Measurements from ENCODE around the gene GHDC.
"Not testable (repeated sequence)": the region's sequence is repeated elsewhere in the genome, so short reads cannot be mapped to it uniquely, and the experiment has no call there.

Gene GHDC

DNA sequence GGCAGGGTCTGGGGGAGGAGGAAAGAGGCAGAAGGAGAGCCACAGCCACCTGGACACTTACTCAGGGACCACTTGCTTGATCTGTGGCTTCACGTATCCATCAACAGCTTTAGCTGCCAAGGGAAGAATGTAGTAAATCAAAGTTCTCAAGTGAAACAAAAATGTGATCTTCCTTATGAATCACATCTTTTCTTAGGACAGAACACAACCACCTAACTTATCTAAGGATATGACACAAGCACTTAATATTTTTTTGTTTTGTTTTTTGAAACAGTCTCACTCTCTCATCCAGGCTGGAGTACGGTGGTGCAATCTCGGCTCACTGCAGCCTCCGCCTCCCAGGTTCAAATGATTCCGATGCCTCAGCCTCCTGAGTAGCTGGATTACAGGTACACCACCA, 8.4 kb upstream of the GHDC start:
- no peak for DNase-seq

DNA sequence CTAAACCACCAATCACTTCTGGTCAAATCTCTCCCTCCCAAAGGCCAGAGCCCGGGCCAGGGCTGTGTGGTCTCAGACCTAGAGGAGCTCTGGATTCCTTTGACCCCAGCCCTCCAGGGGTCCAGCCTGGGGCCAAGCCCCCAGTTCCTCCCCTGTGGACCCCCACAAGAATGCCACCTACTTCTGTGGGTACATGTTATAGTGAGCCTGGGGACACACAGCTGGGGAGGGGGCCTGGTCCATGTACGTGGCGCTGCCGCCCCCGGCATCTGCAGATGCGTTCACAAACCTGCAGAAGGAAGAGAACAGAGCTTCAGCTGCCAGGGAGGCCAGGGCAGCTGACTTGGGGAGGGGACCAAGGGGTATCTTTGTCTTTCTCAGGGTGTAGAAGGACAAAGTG, 7.9 kb upstream of the GHDC start:
- no peak for DNase-seq

DNA sequence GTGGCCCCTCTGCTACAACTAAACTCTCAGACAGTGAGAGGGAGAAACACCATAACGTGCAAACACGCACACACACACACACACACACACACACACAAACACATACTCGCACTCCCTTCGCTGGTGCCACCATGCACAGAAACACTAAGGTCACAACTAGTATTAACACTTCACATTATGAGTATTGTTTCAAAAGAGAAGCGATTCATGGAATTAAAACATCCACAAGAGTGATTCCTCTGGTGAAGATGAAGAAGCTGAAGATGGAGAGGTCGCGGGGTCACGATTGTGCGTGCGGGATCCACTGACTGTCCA, 7.1 kb upstream of the GHDC start:
- DNase-seq, result no peak

DNA sequence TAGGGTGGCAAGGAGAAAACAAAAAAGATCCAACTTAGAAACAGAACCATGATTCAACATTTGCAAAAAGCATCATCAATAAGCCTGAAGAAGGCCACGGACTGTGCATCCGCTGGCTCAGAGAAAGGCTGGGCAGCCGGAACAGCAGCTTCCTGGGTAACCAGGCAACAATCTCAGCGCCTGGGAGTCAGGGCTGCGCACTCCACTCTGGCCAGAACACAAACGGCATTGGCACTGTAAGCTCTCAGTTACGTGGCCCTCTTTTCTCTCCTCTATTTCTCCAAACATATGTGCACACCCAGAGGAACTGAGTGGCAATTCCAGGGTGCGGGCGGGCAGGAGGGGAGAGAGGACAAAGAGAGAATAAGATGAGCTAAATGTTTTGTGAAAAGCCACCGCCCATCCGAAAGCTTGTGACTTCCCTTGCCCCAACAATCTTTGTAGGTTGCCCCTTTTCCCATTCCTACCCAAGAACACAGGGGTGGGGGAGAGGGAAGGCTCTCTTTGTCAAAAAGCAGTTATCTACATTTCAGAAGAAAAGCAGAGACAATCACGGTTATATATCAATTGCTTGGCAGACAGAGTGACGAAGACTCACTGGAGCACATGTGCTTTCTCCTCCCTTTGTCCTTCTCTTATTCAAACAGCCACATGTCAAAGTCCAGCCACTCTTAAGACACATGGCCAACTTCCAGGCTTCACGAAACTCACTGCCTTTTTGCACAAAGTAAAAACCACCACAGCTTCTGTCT, 6.6 kb upstream of the GHDC start:
- DNase-seq, result no peak

DNA sequence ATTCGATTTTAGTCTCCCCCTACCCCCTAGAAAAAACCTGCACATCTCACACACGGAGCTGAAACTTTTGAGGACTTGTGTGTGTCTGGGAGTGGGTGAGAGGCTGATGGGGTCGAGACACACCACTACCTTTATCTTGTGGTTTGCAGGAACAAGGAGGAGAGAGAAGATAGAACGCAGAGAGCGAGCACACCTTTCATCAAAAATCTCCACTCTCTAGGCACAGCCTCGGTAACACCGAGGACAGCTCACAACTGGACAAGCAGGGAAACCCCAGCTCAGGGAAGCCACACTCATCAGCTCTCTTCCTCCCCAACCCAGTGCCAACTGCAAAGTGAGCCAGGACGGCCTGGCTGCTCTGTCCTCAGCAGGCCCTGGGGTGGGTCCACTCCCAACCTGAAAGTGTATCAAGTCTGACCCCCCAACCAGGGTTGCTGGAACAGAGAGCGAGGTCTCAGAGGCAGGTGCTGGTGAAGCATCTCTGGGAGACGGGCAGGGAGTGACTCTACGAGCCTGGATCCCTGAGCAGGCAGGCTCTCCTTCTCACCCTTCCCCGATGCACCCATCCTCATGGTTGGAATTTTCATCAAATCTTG, 5.2 kb upstream of the GHDC start:
- no peak for DNase-seq

DNA sequence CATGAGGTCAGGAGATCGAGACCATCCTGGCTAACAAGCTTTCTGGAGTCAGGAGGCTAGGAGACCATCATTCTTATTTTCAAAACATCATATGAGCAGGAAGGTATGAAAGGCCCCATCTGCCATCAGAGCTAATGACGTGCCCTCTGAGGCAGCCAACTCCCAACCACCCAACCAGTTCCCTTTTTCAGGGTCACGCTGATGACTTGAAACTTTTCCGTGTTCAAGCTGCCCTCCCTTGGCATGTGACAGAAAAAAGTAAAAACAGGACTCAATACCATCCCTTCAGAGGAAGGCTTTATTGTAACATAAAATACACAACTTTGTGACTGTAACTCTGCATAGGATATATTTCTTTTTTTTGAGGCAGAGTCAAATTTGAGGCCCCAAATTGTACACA, 4.6 kb upstream of the GHDC start:
- DNase-seq, result no peak

DNA sequence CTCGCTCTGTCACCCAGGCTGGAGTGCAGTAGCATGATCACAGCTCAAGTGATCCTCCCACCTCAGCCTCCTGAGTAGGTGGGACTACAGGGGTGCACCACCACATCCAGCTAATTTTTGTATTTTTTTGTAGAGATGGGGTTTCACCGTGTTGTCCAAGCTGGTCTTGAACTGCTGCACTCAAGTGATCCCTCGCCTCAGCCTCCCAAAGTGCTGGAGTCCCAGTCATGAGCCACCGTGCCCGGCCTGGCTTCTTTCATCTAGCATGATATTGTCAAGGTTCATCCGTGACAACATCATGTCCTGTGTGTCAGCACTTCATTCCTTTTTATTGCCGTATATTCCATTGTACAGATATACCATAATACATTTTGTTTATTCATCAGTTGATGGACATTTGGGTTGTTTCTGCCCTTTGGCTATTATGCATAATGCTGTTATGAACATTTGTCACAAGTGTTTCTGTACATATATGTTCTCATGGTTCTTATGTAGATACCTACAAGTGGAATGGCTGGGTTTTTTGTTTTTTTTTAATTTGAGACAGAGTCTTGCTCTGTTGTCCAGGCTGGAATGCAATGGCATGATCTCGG, 3.4 kb upstream of the GHDC start:
- no peak for DNase-seq

DNA sequence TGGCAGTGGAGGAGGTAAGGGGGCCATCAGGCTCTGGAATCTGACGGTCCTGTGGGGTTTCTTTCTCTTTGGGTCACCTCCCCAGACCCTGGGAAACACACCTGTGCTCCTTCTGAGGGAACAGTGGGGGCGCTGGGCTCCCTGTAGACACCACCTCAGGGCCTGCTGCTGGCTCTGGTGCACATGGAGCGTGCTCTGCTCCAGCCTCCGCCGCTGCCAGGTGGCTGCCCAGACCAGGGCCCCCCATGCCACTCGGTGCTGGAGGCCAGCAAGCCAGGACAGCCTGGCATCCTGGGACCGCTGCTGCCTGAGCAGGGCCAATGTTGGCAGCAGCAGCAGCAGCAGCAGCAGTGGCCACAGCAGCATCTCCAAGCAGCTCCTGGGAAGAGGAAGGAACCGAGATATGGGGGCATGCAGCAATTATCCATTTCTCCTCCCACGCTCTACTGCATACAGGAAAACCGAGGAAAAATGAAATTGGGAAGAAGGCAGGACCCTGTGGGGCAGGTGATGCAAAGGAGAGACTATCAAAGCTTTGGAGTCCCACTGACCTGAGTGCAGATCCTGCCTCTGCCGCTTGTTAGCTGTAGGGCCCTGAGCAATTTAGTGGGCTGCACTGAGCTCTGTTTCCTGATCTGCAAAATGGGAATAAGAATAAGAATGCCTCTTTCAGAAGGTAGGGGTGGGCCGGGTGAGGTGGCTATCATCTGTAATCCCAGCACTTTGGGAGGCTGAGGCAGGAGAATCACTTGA, 902 bp downstream of the GHDC start:
- DNase-seq, result no peak

DNA sequence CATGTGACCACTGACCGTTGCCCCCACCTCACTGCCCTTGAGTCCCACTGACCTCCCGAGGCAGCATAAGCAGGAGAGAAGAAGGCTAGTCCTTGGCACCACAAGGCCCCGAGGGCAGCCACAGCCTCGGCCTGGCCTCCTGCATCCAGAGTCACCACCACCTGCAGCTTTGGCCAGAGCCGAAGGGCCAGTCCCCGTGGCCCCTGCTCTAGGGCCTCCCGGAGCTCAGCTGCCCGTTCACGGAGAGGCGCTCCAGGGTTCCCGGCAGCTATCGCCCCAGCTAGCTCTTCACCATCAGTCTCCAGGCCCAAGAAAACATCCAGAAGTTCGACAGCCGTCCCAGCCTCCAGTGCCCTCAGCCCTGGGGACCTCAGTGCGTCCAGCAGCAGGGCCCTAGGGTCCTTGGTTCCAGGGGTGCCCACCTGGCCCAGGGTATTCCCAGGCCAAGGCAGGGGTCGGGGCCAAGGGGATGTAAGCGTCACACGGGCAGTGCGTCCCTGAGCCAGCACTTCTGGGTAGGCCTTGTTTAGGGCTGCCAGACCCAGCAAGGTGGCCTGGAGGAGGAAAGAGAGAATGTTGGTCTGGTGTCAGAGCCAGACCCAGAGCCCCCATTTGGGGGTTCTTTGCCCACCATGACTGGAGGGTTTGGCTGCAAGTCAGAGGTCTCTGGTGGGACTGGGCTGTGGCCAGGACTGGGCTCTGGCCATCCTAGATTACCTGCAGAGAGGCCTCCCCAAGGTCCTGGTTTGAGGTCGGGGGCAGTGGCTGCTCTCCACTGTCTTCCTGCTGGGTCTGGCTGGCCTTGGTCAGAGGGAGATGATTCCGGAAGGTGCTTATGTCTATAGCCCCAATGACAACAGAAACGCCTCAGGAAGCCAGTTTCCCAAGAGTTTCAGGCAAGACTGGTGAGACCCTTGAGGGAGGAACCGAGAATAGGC, 1.8 kb downstream of the GHDC start:
- DNase-seq, result no peak

DNA sequence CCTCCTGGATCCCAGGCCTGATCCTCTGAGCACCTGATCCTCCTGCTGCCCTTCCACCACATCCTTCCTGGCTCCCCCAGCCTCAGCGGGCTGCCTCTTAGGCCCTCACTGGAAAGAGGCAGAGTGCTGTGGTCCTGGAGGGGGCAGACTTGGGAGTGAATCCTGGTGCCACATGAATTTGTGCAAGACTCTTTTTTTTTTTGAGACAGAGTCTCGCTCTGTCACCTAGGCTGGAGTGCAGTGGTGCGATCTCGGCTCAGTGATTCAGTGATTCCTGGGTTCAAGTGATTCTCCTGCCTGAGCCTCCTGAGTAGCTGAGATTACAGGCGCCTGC, 3.1 kb downstream of the GHDC start:
- DNase-seq, result no peak

DNA sequence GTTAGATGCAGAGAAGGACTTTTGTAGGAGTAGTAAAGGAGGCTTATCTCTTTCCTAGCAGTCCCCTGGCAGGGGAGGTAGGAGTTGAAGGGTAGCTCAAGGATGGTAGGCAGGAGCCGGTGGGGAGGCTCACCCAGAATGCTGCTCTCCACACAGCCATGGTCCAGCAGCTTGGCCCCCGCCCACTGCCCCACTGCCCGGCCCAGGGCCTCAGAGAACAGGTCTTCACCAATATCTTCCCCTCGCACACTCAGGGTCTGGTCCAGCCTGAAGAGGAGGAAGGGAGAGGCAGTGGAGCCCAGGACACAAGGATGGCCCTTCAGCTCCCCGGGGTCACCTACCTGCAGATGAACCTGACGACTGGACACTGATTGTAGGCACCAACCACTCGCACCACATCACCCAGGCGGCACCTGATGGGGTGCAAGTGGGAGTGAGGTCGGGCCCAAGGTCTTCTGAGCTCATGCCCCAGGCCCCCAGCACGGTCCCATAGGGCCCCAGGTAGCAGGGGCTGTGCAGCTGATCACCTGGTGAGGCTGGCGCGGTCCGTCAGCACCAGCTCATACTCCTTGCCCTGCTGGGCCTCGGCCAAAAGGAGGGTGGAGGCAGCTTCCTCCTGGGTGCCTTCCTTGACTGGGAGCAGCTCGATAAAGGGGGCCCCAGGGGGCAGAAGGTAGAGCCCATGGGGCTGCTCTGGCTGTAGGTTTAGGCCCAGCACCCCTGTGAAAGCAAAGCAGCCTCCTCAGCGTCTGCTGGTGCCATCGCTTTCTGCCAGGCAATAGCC, 3.6 kb downstream of the GHDC start:
- no peak for DNase-seq

DNA sequence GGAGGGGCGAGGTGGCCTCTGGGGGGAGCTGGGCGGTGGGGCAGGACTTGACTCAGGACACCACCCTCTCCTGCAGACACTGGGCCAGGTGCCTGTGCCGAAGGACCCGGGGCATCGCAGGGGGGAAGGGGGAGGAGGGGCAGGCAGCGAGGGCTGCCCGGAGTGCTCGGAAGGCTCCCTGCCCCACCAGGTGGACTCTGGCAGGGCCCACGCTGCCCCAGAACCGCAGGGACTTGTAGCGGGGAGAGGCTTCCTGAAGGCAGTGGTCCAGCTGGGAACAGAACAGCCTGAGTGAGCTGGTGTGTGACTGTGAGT, 4.7 kb downstream of the GHDC start:
- no peak for DNase-seq

DNA sequence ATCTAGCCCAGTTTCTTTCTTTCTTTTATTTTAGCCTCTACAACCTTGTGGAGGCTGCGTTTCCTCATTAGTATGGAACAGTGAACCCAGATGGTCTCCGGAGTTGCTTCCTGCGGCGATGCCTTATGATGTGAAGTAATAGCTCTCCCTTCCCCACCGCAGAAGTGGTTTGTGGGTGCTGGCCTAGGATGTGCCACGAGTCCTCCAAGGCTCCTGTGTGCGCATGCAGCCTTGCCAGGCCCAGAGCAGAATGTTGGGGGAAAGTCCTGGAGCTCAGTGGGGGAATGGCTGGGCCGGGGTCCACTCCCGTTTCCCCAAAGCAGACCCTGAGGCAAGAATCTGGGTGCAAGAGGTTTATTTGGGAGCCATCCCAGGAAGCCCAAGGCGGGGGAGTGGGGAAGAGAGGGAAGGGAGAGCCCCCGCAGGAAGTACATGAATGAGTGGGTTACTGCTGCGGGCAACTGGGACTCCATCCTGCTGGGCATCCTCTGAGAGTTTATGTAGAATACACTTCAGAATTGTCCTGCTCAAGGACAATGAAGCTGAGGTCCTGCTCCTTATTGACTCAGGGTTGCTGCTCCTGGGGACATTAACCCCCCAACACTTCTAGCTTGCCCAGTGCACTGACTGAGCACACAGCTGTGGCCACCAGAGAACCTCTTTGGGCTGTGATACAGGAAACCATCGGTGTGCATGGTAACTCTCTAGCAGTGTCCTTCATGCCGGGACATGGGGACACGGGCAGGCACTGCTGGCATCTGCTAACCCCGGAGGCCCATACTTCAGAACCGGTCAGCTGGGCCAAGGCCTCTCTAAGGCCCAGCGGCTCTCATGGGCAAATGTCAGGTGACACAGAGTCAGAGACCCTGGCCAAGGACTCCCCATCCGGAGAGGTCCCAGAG, 5.3 kb downstream of the GHDC start:
- DNase-seq, result no peak

DNA sequence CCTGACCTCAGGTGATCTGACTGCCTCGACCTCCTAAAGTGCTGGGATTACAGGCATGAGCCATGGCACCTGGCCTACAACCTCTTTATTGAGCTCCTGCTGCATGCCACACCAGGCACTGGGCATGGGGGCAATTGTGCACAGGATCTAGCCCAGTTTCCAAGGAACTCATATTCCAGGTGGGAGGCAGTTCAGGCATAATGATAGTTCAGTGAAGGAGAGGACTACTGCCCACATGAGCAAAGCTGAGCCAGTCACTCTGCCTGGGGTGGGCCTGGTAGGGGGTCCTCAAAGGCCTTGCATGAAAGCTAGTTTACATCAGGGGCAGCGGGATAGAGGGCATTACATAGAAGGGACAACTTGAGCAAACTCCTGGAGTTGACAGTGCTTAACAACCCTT, 6.5 kb downstream of the GHDC start:
- DNase-seq, result no peak

DNA sequence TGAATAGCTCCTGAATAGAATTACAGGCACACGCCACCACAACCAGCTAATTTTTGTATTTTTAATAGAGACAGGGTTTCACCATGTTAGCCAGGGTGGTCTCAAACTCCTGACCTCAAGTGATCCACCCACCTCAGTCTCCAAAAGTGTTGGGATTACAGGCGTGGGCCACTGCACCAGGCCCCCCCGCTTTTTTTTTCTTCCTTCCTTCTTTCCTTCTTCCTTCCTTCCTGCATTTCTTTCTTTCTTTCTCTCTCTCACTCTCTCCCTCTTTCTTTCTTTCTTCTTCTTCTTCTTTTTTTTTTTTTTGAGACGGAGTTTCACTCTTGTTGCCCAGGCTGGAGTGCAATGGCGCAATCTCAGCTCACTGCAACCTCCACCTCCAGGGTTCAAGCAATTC, 8.1 kb downstream of the GHDC start:
- DNase-seq, result not testable (repeated sequence)

DNA sequence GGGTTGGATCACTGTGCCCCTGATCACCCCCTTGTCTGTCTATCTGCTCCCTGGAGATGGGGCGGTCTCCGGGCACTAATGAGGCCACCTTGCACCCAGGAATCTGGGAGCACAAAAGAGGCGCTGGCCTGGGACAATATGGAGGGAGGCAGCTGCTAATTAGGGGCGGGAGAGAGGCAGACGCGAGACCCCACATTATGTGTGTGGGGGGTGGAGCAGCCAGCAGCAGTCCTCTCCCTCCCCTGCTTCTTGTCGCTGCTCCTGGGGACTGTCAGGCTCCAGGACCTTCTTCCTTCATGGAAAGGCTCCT, 8.7 kb downstream of the GHDC start:
- no peak for DNase-seq

DNA sequence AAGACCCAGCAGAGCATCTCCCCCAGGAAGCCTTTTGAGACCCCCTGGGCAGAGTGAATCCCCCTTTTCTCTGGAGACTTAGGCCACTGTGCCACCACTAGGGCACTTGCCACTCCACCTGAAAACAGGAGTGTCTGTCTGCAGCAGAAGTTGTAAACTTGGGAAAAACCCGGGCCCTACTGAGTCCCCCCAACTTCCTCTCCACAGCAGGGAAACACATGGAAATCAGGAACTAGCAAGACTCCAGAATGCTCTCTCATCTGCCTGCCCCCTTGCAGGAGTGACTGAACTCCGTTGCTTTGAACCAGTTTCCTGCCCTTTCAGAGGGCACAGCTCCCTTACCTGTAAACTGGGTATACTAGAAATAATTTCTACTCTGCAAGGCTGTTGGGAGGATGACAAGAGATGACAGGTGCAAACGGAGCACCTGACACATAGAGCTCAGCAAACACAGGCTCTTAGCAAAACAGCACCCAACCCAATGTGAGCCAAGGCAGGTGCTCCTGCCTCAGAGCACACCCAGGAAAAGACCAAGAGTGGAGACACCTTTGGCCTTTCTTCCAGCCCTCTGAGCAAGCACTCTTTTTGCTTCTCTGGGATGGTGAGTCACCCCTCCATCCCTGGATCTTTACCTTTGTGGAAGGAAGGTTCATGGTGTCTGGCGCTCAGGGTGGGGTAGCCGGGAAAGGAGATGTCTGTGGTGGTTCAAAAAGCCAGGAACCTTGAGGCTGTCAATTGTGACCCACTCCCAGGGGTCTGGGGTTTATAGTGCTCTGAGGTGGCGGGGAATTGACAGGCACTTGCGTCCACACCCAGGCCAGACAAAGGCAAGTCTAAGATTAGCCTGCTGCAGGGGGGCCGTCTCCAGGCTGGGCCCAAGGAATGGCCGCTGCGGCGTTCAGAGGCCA, 9.3 kb downstream of the GHDC start, which contains the start of gene HCRT:
TSS of gene HCRT (minus strand) at position 740 of the 908 bp plus-strand sequence. CDS start at position 653, 87 bp downstream.
- no peak for DNase-seq

DNA sequence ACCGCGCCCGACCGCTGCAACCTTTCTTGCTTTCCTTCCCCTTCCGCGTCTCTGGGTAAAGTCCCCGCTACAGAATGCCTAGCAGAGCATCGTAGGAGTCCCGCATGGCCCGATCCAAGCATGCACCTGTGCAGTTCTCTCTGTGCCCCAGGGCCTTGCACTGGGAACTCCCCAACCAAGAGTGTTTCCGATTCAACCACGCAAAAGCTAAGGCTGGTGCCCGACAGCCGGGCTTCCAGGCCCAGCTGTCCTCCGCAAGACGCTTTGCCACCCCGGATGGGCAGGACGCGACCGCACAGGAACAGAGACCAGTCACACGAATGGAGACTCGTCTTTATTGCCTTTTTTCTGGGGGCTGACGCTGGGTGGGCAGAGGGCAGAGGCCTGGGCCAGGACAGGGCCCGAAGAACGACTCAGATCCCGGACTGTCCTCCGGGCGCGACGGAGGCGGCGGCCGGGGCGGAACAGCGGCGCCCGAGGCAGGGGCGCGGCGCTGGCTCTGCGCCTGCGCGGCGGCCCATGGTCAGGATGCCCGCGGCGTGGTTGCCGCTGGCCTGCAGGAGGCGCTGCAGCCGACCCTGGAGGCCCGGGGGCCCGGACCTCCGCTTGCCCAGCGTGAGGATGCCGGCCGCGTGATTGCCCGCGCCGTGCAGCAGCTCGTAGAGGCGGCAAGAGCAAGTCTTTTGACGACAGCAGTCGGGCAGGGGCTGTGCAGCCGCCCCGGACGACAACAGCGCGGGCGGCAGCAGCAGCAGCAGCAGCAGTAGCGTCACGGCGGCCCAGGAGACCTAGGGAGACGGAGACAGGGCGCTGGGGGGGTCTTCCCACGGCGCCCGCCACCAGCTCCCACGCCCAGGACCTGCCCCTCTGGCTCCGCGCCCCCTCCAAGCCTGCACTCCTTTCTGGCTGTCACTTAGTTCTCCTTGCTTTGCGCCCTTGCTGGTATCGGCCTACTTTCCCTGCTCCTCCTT, 10.3 kb downstream of the GHDC start:
- DNase-seq, result peak; percentile 89
